SK-N-MC (cell line): Measurements from ENCODE around the gene SNX6.

Experiments used
- EZH2 ChIP-seq: fragments of 200-600 bp; sonication (generic); IDR thresholded peaks from one replicate; pipeline ENCODE4 v1.6.1; 2017; ENCODE audit warnings: antibody characterized with exemption
- FOXP2 ChIP-seq: optimal IDR thresholded peaks from 2 replicates; pipeline ENCODE3; 2011; ENCODE audit warnings: mild to moderate bottlenecking, moderate library complexity; ENCODE audit not compliant: insufficient read depth; ENCODE audit errors: extremely low read length, control extremely low read depth
- POLR2AphosphoS5 ChIP-seq: IDR thresholded peaks from 2 replicates; pipeline ENCODE4 v1.6.1; 2012; ENCODE audit warnings: mild to moderate bottlenecking, low read depth, low read length, borderline replicate concordance

DNA sequence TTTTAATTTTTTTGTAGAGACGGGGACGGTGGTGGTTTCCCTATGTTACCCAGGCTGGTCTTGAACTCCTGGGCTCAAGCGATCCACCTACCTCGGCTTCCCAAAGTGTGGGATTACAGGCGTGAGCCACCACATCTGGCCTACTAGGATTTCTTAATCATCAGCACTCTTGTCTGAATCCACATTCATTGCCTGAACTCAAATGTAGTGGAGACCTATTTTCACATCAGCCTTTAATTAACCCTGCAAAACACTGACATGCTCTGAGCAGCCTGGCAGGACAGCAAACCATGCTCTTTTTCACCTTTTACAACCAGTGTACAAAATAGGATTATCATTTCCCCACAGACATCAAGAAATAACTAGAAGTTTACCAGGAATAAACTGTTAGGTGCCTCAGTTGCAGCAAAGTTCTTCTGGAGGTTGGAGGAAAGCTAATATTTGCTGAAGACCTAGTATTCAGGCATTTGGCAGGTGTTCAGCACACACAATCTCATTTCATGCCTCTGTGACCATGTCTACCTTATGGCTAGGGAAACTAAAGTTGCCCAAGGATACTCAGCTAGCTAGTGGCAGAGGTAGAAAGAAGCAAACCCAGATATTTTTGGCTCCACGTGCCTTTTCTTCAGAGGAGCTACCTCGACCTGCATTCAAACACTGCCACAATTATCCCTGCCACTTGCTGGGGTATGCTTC, 46.7 kb upstream of the SNX6 start:
- no peak for TF ChIP-seq EZH2
- no peak for TF ChIP-seq POLR2AphosphoS5
- TF ChIP-seq FOXP2 = no peak
